NCI-H82 treated with DMSO at 0.1 percent for 48 hours (cell line): ENCODE results near the gene FKBP2.

Experiments used
- DNase-seq: peaks from one replicate; lab custom pipeline; 2025; ENCODE audit not compliant: unreplicated experiment; lab: John Stamatoyannopoulos, UW

The FKBP2 gene

DNA sequence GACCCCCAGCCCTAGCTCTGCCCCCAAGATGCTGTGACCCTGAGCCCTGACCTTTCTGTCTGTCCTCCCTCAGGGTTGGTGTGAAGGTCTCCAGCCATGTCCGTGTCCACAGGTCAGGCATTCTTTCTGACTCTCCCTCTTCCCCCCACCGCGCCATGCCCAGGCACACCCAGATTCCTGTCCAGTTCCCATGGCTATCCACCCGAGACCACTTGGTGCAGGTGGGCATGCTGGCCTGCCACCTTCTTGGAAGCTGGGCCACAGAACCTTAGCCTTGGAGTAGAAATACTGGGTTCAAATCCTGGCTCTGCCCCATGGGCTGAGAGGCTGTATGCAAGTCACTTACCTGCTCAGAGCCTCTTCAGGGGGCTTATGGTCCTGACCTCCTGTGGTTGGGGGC, 8.1 kb downstream of the FKBP2 start:
- no peak for DNase-seq

DNA sequence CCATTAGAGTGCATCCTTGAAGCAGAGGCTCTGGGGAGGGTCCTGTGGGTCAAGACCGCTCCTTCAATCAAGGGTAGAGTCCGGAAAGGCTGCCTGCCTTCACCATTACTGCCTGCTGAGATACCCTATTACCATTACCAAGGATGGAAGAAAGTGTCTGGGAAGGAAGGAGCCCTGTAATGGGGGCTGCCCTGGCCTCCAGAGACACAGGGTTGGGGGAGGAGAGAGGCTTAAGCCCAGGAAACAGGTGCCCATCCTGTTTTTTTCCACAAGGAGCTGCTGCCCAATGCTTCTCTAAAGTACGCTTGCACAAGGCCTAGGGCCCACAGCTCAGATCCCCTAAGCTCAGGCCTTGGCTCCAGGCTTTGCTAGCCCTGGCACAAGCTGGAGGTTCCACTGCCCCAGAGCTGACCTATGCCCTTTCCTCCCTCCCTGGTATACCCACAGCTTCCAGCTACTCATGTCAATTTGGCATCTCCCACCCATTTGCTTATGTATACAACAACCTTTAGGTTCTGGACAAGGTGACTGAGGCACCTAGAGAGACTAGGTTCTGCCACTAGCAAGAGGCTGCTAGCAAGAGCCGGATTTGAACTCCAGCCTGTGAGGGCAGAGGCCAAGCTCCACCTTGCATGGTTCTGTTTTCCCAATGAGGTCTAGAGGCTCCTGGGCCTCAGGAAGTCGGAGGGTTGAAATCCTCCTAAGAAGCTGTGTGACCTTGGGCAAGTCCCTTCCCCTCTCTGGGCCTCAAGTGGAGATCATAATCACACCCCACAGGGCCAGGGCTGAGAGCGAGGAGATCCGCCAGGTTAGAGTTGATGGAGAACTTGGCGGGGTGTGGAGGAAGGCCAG, 8.9 kb downstream of the FKBP2 start:
- no peak for DNase-seq

DNA sequence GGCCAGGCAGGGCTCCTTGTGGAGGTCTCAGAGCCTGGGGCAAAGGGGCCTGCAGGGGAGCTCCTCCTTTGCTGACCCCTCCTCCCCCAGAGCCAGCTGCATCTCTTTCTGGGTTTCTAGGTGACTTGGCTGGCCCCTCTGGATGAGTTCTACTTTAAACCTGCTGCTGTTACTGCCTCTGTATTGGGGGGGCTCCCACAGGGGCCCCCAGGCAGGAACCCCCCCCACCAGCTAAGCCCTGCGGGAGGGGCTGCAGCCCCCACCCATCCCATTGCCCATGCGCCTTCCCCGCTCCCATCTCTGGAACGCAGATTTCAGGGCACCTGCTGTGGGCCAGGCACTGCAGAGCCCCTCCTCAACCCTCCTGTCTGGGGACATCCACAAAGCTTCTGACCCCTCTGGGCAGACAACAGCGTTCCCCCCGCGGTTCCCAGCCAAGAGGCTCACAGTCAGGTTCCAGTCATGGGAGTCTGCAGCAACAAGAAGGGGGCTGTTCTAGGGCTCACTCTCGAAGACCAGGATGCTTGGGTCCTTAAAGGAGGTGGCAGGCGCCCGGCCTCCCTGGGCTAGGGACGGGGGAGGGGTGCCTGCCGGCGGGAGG, 9.6 kb downstream of the FKBP2 start:
- no peak for DNase-seq

DNA sequence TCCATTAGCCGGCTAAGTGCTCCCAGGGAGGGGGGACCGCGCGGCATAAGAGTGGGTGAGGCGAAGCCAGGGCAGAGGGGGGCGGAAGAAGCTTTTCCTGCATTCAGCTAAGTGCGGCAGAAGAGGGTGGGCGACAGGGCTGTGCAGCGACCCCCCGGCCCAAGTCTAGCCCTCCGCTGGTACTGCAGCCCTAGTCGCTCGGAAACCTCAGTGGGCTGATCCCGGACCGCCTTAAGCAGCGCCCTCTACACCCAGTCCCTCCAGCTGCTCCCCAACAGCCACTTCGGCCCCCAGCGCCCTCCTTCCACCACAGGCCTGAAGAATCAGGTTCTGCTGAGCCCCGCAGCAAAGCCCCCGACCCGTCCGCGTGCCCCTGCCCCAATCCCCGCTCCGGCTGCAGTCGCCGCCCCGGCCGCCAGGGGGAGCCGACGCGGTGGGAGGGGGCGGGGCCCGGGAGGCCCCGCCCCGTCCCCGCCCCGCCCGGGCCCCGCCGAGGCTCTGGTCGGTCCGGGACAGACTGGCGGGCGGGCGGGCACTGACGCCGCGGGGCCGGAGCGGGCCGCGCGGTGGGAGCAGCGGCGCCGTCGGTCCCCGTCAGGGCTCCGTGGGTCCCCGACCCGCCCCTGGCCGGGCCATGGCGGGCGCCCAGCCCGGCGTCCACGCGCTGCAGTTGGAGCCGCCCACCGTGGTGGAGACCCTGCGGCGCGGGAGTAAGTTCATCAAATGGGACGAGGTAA, 10.3 kb downstream of the FKBP2 start, which contains the start of gene PLCB3:
Gene PLCB3 (plus strand): TSS at position 515 of the 737 bp plus-strand sequence. CDS start 120 bp downstream, at position 635.
- no peak for DNase-seq

DNA sequence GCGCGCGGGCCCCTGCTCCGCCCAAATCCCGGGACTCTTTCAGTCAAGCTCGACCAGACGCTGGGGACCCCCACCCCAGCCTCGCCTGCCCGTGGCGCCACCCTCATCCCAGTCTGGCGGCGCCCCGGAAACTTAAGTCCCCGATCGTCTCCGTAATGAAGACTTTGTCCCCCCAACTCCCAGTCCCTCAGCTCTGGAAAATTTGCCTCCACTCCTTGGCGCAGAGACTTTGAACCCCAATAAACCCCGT, 10.8 kb downstream of the FKBP2 start:
- no peak for DNase-seq

DNA sequence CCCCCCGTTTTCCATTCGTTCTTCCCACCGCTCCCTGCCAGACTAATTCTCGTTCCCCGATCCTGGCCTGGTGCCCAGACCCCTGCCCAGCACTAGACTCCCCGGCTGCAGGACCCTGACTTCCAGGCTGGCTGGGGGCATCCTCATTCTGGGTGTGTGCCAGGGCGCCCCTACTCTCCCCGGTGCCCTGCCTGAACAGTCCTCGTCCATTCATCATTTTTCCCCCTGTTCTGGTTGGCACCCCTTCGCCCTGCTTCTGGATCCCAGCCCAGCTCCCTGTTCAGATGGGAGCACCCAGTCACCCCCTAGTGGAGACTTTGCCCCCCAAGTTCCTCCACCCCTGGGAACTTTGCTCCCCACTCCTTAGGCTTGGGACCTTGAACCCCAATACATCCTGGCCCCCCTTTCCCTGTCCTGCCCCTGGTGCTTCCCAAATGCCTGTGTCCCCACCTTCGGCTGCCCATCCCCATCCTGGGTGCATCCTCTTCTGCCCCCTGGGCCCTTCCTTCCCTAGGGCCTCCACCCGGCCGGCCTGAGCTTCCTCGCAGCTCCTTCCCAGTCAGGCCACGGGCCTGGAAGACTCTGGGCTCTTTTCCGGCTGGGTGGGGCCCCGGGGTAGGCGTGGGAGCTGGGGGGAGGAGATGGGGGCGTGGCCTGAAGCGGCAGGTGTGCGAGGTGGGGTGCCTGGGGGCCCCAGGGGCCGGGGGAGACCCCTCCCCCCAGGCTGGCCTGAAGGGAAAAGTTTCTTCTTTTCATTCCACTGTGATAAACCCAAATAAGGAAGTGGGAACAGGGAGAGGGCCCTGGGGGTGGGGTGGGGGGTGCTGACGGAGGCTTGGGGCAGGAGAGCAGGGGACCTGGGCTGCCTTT, 11.3 kb downstream of the FKBP2 start:
- no peak for DNase-seq

DNA sequence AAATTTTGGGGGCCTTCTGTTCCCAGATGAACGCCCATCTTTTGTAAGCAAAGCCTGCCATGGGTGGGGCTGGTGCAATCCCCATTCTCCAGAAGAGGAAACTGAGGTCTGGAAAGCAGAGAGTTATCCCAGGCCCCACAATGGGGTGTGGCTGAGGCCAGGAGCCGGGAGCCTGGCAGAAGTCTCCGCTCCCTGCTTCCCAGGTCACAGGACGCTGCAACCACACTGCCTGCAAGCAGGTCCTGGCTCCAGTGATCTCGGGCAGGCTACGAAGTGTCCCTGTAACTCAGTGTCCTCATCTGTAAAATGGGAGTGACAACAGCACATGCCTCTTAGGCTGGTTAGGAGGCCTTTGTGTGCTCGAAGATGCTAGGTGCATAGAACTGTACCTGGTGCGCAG, 12.1 kb downstream of the FKBP2 start:
- DNase-seq = no peak

DNA sequence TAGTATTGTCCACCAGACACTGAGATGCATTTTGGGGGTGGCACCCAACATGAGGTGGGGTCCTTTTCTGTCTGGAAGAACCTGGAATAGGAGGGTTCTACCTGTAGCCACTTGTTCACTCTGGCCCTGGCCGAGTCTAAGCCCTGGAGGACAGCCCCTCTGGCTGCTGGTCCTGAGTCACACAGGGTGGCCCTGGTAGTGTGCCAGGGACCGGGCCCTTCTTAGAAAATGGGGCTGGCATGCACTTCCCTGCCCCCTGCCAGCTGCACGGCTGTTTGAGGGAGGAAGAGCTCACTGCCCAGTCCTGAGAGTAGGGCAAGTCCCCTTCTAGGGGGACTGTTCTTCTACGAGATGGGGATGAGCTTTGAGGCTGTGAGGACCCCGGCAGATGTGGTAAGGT, 12.6 kb downstream of the FKBP2 start:
- DNase-seq = no peak

DNA sequence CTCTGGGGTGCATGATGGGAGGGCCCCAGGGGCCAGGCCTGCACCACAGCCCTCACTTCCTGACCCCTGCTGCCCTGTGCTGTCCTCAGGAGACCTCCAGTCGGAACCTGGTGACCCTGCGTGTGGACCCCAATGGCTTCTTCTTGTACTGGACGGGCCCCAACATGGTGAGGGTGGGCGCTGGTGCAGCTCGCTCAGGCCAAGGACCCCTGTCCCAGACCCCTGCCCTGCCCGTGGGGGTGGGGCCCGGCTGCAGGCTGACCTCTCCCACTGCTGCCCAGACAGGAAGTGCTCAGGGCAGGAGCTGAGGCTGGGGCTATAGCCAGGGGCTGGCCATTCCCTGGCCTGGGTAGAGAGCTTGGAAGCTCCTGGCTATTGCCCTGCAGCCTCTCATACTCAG, 13.4 kb downstream of the FKBP2 start:
- DNase-seq = no peak

DNA sequence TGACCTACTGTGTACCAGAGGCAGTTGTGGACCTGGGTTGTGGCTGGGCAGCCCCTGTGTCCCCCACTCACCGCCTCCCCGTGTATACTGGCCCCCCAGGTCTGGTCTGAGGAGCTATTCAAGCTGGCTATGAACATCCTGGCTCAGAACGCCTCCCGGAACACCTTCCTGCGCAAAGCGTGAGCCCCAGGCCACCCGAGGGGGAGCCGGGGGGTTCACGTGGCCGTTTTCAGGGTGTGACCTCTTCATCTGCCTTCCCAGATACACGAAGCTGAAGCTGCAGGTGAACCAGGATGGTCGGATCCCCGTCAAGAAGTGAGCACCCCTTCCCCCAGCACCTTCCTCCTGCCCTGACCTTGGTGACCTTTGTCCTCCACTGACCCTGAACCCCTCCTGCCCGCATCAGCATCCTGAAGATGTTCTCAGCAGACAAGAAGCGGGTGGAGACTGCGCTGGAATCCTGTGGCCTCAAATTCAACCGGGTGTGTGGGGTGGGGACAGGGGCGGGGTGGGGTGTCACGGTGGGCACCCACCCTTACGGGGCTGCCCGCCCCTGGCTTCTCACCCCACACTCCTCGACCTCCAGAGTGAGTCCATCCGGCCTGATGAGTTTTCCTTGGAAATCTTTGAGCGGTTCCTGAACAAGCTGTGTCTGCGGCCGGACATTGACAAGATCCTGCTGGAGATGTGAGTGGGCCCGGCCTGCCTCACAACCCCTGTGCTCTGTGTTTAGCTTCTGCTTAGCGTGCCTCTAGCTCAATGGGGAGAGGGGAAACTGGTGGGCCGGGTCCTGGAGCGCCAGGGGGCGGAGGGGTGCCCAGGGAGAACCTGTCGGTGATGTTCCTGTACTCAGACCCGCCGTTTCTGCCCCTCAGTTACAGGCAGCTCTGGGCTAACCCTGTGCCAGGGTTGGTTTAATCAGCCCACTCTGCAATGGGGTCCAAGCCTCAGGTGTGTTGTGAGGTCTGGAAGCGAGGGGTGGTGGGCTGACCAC, 14.5 kb downstream of the FKBP2 start:
- DNase-seq = no peak

DNA sequence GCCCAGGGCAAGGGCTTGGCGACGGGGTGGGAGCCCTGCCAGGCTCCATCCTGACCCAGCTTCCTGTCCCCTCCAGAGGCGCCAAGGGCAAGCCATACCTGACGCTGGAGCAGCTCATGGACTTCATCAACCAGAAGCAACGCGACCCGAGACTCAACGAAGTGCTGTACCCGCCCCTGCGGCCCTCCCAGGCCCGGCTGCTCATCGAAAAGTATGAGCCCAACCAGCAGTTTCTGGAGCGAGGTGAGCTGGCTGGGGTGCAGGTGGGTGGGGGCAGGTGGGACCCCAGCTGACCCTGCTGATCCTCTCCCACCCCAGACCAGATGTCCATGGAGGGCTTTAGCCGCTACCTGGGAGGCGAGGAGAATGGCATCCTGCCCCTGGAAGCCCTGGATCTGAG, 15.4 kb downstream of the FKBP2 start:
- DNase-seq = no peak

DNA sequence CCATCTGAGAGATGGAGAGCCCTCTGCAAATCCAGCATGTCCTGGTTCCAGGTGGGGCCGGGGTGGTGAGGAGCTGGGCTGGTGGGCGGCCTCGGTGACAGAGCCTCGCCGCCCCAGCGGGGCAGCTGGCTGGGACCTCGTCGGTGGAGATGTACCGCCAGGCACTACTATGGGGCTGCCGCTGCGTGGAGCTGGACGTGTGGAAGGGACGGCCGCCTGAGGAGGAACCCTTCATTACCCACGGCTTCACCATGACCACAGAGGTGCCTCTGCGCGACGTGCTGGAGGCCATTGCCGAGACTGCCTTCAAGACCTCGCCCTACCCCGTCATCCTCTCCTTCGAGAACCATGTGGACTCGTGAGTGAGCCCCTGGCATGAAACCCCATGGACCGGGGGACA, 17.5 kb downstream of the FKBP2 start:
- DNase-seq = no peak

DNA sequence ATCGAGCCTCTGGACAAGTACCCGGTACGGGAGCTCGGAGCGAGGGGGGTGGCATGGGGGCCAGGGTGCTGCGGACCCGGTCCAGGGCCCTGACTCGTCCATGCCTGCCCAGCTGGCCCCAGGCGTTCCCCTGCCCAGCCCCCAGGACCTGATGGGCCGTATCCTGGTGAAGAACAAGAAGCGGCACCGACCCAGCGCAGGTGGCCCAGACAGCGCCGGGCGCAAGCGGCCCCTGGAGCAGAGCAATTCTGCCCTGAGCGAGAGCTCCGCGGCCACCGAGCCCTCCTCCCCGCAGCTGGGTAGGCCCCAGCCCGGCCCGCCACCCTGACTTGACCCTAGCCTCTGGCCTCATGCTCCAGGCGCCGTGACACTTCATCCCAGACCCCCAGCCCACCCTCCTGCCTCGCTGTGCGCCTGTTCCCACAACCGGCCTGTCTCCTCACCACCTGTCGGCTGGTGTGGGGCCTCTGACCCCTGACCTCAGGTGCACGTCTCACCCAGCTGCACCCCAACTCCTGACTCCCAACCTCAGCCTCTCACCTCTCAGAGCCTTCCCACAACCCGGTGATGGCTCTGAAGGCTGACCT, 18.1 kb downstream of the FKBP2 start:
- DNase-seq = no peak

DNA sequence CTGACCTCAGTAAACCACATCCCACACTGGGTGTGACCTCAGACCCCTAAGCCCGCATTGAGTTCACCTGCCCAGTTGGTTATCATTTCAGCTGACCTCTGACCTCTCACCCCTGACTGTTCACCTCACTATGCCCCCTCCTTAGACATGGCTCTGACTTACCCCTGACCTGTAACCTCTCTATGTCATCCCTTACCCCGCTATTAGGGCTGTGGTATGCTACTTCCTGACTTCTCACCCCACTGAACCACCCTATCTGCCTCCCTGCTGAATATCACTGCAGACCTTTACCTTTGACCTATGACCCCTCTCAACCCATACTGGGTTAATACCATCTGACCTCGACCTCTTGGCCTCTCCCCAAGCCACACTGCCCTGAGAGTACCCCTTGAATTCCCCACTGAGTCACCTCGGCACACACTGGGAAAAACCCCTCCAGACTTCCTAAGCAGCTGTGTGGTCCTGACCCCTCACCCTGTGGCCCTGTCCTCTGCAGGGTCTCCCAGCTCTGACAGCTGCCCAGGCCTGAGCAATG, 18.7 kb downstream of the FKBP2 start:
- DNase-seq = no peak

DNA sequence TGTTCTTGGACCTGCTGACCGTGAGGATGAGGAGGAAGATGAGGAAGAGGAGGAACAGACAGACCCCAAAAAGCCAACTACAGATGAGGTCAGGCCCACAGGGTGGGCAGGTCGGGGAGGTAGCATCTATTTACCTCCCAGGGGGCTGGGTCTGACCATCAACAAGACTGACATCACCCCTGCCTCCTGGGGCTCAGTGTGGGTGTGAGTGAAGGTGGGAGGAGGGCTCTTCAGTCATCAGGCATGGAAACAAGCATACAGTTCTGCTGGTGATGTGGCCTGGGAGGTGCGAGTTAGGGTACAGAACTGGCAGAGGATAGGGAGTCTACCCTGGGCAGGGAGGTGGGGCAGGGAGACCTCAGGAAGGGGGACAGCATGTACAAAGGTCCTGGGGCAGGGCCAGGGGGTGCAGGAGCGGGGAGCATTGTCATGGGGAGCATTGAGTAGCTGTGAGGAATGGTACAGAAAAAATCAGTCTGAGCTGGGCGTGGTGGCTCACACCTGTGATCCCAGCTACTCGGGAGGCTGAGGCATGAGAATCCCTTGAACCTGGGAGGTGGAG, 19.3 kb downstream of the FKBP2 start:
- no peak for DNase-seq

DNA sequence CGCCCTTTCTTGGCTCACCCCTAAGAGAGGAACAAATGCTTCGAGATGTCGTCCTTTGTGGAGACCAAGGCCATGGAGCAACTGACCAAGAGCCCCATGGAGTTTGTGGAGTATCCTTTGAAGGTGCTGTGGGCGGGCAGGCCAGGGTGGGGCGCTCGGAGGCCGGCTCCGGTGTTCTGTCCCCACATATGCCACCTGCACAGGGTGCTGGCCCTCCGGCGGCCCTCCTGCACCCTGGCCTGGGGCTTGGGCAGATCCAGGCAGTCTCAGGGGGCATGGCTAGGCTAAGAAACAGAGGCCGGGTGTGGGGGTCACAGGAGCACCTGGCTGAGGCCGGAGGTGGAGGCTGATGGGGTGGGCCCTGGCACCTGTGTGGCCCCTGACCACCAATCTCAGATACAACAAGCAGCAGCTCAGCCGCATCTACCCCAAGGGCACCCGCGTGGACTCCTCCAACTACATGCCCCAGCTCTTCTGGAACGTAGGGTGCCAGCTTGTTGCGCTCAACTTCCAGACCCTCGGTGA, 20.7 kb downstream of the FKBP2 start:
- DNase-seq = no peak

DNA sequence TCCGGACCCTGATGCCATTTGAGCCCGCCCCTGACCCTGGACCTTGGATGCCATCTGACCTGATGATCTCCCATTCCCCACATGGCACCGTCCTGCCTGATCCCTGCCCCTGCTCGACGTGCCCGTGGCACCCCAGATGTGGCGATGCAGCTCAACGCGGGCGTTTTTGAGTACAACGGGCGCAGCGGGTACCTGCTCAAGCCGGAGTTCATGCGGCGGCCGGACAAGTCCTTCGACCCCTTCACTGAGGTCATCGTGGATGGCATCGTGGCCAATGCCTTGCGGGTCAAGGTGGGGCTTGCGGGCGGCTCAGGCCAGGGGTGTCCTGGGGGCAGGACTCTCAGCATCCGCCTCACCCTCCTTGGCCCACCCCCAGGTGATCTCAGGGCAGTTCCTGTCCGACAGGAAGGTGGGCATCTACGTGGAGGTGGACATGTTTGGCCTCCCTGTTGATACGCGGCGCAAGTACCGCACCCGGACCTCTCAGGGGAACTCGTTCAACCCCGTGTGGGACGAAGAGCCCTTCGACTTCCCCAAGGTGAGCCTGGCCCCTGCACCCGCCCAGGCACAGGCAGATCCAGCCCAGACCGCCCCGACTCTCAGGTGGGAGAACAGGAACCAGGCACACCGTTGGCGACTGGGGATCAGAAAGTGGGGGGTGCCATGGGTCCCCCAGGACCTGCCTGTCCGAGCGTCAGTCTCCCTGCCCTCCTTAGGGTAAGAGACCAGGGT, 21.5 kb downstream of the FKBP2 start:
- DNase-seq = no peak
